Stimulated activated CD8-positive, alpha-beta memory T cell treated with anti-CD3 and anti-CD28 coated beads, Interleukin-4, amount 100 ng/mL, for 4 hours (primary cell): ENCODE data around the gene TRIP13.

ENCODE experiments used
- DNase-seq, 2 donors: peaks; one replicate each; pipeline ENCODE4 v3.0.0-alpha.2; 2020; ENCODE audit warnings: low read depth in 2 of 2, low spot score in 1 of 2

The TRIP13 gene

GRCh38 chr5:963673-964531, 71.2 kb downstream of the TRIP13 start:
- DNase-seq = no peak

GRCh38 chr5:964821-965220, 72.1 kb downstream of the TRIP13 start:
- no peak for DNase-seq

- DNase-seq = no peak
These were observed 73.1 kb downstream of the TRIP13 start for GRCh38 chr5:965604-966344.

- DNase-seq = no peak
These were observed 73.6 kb downstream of the TRIP13 start for GRCh38 chr5:966345-966710.

GRCh38 chr5:966941-967340, 74.3 kb downstream of the TRIP13 start:
- no peak for DNase-seq
